A673 (cell line): ENCODE data around the gene IFT122. TPM values are rescaled to one million over a fixed set of nuclear protein-coding genes. Genes with fewer than 3 reads are reported as not detected.

ENCODE experiments used
- BruUV-seq: library from RNA; stranded (reverse); fragments of 400-500 nt; replicated peaks from 2 replicates; lab custom pipeline; 2021; lab: Mats Ljungman, UMichigan
- CTCF ChIA-PET: fragments of 300-600 bp; sonication (Branson Sonifier 250); formaldehyde crosslinking; loops from one replicate; lab custom pipeline; 2022; ENCODE audit warnings: antibody characterized with exemption; lab: Charles Lee
- POLR2A ChIA-PET: fragments of 300-600 bp; sonication (Branson Sonifier 250); formaldehyde crosslinking; loops from one replicate; lab custom pipeline; 2022; ENCODE audit warnings: antibody characterized with exemption; ENCODE audit not compliant: low non-redundant PET; lab: Charles Lee
- DNase-seq: peaks from one replicate; pipeline ENCODE4 v3.0.0-alpha.2; 2015; ENCODE audit warnings: low spot score
- H3K27ac ChIP-seq: fragments of 200-600 bp; sonication (generic); 2 replicates; pipeline ENCODE4 v1.5.1; 2016; ENCODE audit warnings: mixed run types, low read depth, mild to moderate bottlenecking, mixed read lengths, antibody characterized with exemption, low read length; ENCODE audit not compliant: poor library complexity, severe bottlenecking
- H3K27me3 ChIP-seq: fragments of 200-600 bp; sonication (generic); replicated peaks from 2 replicates; pipeline ENCODE4 v1.6.1; 2017; ENCODE audit warnings: mixed run types, low read depth, mild to moderate bottlenecking, mixed read lengths, antibody characterized with exemption, low read length; ENCODE audit not compliant: insufficient read depth, poor library complexity
- H3K36me3 ChIP-seq: fragments of 200-600 bp; sonication (generic); 2 replicates; pipeline ENCODE4 v1.6.1; 2016; ENCODE audit warnings: mixed run types, mild to moderate bottlenecking, mixed read lengths, antibody characterized with exemption, low read length; ENCODE audit not compliant: insufficient read depth, poor library complexity, severe bottlenecking
- H3K4me1 ChIP-seq: fragments of 200-600 bp; sonication (generic); 2 replicates; pipeline ENCODE4 v1.6.1; 2017; ENCODE audit warnings: mixed run types, mild to moderate bottlenecking, mixed read lengths, antibody characterized with exemption, low read length; ENCODE audit not compliant: insufficient read depth, poor library complexity, severe bottlenecking
- H3K4me3 ChIP-seq: fragments of 200-600 bp; sonication (generic); 2 replicates; pipeline ENCODE4 v1.5.1; 2016; ENCODE audit warnings: low read depth, mixed run types, mild to moderate bottlenecking, mixed read lengths, low read length; ENCODE audit not compliant: poor library complexity, severe bottlenecking
- H3K9me3 ChIP-seq: fragments of 200-600 bp; sonication (generic); 2 replicates; pipeline ENCODE4 v1.6.1; 2016; ENCODE audit warnings: mixed run types, low read depth, mild to moderate bottlenecking, mixed read lengths, antibody characterized with exemption, low read length; ENCODE audit not compliant: poor library complexity, severe bottlenecking
- CTCF ChIP-seq: fragments of 300-800, 200-600 bp; sonication (generic); conservative IDR thresholded peaks from 2 replicates; pipeline ENCODE4 v1.5.1; 2017; ENCODE audit warnings: low read depth, mild to moderate bottlenecking, antibody characterized with exemption, low read length, moderate library complexity, mixed read lengths
- EZH2 ChIP-seq: fragments of 200-600 bp; sonication (generic); IDR thresholded peaks from 2 replicates; pipeline ENCODE4 v1.6.1; 2017; ENCODE audit warnings: borderline replicate concordance, low read depth, mild to moderate bottlenecking, mixed read lengths, antibody characterized with exemption, low read length; ENCODE audit not compliant: poor library complexity, severe bottlenecking
- intact Hi-C: fragments of 100-400 bp; cut with micrococcal nuclease; formaldehyde crosslinking; loops from one replicate; pipeline ENCODE4 v1.10.0; 2022; ENCODE audit not compliant: unreplicated experiment
- total RNA-seq: library from RNA; stranded (reverse); gene quantifications from 2 replicates; pipeline ENCODE4 v1.2.3, GENCODE V29; 2021

IFT122 gene
- total RNA-seq, 1 experiment from 2014 or later: 48.2 TPM

- no TSS peak for BruUV-seq
- no peak overlapping the region for H3K4me3 ChIP-seq
- TF ChIP-seq EZH2 (no peak), CTCF (no peak)
- no peaks in the 10 kb centered on the region for H3K4me1 ChIP-seq
- no peaks in the 10 kb centered on the region for H3K27me3 ChIP-seq
- no peaks in the 10 kb centered on the region for H3K36me3 ChIP-seq
- no peak for DNase-seq
- ChIA-PET CTCF (no interaction called here), POLR2A (no interaction called here)
- no peak overlapping the region for H3K27ac ChIP-seq
- intact Hi-C loops: no loop called here
- no peaks in the 10 kb centered on the region for H3K9me3 ChIP-seq
Observed at GRCh38 chr3:129536804-129537203, 96.8 kb downstream of the IFT122 start.

GRCh38 chr3:129539206-129539605 lies 99.2 kb downstream of the IFT122 start:
- POLR2A ChIA-PET: no interaction called here
- H3K4me1 ChIP-seq: no peaks in the 10 kb centered on the region
- H3K4me3 ChIP-seq: no peak overlapping the region
- no peak for TF ChIP-seq CTCF
- no peak for TF ChIP-seq EZH2
- intact Hi-C loops: no loop called here
- no TSS peak for BruUV-seq
- CTCF ChIA-PET: no interaction called here
- no peaks in the 10 kb centered on the region for H3K9me3 ChIP-seq
- no peaks in the 10 kb centered on the region for H3K36me3 ChIP-seq
- no peak overlapping the region for H3K27ac ChIP-seq
- no peaks in the 10 kb centered on the region for H3K27me3 ChIP-seq
- no peak for DNase-seq

- no peaks in the 10 kb centered on the region for H3K9me3 ChIP-seq
- no TSS peak for BruUV-seq
- H3K36me3 ChIP-seq: no peaks in the 10 kb centered on the region
- no peaks in the 10 kb centered on the region for H3K4me1 ChIP-seq
- DNase-seq: no peak
- TF ChIP-seq CTCF: no peak
- TF ChIP-seq EZH2: no peak
- no peak overlapping the region for H3K4me3 ChIP-seq
- ChIA-PET POLR2A (no interaction called here), CTCF (no interaction called here)
- no peaks in the 10 kb centered on the region for H3K27me3 ChIP-seq
- intact Hi-C loops: no loop called here
- H3K27ac ChIP-seq: no peak overlapping the region
Observed at GRCh38 chr3:129540776-129541516, 100.9 kb downstream of the IFT122 start.
